HEK293 (cell line): Measurements from ENCODE around the gene ERGIC1.

Experiments
- PRDM10 ChIP-seq: fragments of 450-650 bp; formaldehyde crosslinking; IDR thresholded peaks from 2 replicates; pipeline ENCODE4 v1.5.1; 2016; ENCODE audit warnings: missing biosample characterization, missing genetic modification characterization
- TCF7L2 ChIP-seq: IDR thresholded peaks from 2 replicates; pipeline ENCODE4 v1.6.1; 2011; ENCODE audit warnings: low read depth, mild to moderate bottlenecking, inconsistent platforms, low read length, moderate library complexity, borderline replicate concordance
- YY1 ChIP-seq: fragments of 450-650 bp; formaldehyde crosslinking; IDR thresholded peaks from 2 replicates; pipeline ENCODE4 v1.5.1; 2018; ENCODE audit warnings: missing biosample characterization, missing genetic modification characterization
- ZBTB21 ChIP-seq: fragments of 450-650 bp; formaldehyde crosslinking; IDR thresholded peaks from 2 replicates; pipeline ENCODE4 v1.5.1; 2017; ENCODE audit warnings: missing biosample characterization, missing genetic modification characterization
- ZNF274 ChIP-seq, 2 experiments: fragments of 200-500 bp in 1 of 2; fragments of 450-650 bp in 1 of 2; sonication (Bioruptor generic) in 1 of 2; formaldehyde crosslinking in 1 of 2; IDR thresholded peaks; 2 replicates each; pipeline versions ENCODE4 v1.5.1 to v1.6.1; 2014 to 2016; ENCODE audit warnings: borderline replicate concordance in 1 of 2, inconsistent platforms in 1 of 2, low read length in 1 of 2, missing biosample characterization in 1 of 2, missing genetic modification characterization in 1 of 2
- TF ChIP-seq, protein P1 (sequence below): fragments of 450-650 bp; formaldehyde crosslinking; IDR thresholded peaks from 2 replicates; pipeline ENCODE4 v1.5.1; 2016; ENCODE audit warnings: missing biosample characterization, missing genetic modification characterization
- TF ChIP-seq, protein P2 (sequence below): fragments of 450-650 bp; formaldehyde crosslinking; IDR thresholded peaks from 2 replicates; pipeline ENCODE4 v1.5.1; 2016; ENCODE audit warnings: missing biosample characterization, missing genetic modification characterization, low read depth
- TF ChIP-seq, protein P3 (sequence below): fragments of 450-650 bp; formaldehyde crosslinking; conservative IDR thresholded peaks from 2 replicates; pipeline ENCODE4 v1.5.1; 2016; ENCODE audit warnings: low read depth, missing biosample characterization, missing genetic modification characterization

DNA sequence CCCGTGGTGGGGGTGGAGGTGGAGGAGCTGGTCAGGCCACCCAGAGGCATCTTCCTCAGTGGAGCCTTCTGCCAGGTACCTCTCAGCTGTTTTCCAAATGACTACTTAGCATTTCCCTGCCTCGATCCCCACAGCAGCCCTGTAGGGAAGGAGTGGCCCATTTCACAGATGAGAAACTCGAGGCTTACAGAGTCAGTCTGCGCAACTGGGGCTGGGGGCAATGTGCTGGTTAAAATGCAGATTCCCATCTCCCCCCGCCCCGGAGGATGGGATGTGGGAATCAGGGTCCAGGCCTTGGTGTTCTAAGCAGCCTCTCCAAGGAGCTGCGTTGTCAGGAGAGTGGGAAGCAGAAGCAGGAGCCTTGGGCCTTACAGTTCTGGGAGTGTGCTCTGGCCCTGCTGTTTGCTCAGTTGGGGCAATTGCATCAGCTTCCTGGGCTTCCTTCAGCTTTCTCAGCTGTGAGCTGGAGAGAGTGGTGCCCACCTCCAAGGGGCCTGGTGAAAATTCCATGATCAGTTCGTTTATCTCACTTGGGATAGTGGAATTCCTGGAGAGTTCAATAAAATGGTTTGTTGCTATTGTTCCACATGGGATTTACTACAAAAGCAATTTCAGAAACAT lies 19.4 kb downstream of the ERGIC1 start:
- TF ChIP-seq ZBTB21 (tag by site-specific recombination), result no peak
- TF ChIP-seq, protein P1, sequence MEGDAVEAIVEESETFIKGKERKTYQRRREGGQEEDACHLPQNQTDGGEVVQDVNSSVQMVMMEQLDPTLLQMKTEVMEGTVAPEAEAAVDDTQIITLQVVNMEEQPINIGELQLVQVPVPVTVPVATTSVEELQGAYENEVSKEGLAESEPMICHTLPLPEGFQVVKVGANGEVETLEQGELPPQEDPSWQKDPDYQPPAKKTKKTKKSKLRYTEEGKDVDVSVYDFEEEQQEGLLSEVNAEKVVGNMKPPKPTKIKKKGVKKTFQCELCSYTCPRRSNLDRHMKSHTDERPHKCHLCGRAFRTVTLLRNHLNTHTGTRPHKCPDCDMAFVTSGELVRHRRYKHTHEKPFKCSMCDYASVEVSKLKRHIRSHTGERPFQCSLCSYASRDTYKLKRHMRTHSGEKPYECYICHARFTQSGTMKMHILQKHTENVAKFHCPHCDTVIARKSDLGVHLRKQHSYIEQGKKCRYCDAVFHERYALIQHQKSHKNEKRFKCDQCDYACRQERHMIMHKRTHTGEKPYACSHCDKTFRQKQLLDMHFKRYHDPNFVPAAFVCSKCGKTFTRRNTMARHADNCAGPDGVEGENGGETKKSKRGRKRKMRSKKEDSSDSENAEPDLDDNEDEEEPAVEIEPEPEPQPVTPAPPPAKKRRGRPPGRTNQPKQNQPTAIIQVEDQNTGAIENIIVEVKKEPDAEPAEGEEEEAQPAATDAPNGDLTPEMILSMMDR (tag by site-specific recombination), result no peak
- no peak for TF ChIP-seq YY1 (tag by site-specific recombination)
- TF ChIP-seq, protein P2, sequence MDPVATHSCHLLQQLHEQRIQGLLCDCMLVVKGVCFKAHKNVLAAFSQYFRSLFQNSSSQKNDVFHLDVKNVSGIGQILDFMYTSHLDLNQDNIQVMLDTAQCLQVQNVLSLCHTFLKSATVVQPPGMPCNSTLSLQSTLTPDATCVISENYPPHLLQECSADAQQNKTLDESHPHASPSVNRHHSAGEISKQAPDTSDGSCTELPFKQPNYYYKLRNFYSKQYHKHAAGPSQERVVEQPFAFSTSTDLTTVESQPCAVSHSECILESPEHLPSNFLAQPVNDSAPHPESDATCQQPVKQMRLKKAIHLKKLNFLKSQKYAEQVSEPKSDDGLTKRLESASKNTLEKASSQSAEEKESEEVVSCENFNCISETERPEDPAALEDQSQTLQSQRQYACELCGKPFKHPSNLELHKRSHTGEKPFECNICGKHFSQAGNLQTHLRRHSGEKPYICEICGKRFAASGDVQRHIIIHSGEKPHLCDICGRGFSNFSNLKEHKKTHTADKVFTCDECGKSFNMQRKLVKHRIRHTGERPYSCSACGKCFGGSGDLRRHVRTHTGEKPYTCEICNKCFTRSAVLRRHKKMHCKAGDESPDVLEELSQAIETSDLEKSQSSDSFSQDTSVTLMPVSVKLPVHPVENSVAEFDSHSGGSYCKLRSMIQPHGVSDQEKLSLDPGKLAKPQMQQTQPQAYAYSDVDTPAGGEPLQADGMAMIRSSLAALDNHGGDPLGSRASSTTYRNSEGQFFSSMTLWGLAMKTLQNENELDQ, result no peak
- no peak for TF ChIP-seq PRDM10 (tag by site-specific recombination)
- TF ChIP-seq TCF7L2, result no peak
- TF ChIP-seq, protein P3, sequence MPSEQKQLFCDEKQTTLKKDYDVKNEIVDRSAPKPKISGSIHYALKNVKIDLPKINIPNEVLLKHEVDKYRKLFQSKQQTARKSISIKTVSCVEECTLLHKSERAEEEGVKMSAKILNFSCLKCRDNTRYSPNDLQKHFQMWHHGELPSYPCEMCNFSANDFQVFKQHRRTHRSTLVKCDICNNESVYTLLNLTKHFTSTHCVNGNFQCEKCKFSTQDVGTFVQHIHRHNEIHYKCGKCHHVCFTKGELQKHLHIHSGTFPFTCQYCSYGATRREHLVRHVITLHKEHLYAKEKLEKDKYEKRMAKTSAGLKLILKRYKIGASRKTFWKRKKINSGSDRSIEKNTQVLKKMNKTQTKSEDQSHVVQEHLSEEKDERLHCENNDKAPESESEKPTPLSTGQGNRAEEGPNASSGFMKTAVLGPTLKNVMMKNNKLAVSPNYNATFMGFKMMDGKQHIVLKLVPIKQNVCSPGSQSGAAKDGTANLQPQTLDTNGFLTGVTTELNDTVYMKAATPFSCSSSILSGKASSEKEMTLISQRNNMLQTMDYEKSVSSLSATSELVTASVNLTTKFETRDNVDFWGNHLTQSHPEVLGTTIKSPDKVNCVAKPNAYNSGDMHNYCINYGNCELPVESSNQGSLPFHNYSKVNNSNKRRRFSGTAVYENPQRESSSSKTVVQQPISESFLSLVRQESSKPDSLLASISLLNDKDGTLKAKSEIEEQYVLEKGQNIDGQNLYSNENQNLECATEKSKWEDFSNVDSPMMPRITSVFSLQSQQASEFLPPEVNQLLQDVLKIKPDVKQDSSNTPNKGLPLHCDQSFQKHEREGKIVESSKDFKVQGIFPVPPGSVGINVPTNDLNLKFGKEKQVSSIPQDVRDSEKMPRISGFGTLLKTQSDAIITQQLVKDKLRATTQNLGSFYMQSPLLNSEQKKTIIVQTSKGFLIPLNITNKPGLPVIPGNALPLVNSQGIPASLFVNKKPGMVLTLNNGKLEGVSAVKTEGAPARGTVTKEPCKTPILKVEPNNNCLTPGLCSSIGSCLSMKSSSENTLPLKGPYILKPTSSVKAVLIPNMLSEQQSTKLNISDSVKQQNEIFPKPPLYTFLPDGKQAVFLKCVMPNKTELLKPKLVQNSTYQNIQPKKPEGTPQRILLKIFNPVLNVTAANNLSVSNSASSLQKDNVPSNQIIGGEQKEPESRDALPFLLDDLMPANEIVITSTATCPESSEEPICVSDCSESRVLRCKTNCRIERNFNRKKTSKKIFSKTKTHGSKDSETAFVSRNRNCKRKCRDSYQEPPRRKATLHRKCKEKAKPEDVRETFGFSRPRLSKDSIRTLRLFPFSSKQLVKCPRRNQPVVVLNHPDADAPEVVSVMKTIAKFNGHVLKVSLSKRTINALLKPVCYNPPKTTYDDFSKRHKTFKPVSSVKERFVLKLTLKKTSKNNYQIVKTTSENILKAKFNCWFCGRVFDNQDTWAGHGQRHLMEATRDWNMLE (tag by site-specific recombination), result no peak
- TF ChIP-seq ZNF274 (IDR thresholded peaks at IDR 0.05; ENCODE audit: low read length), result no peak
- TF ChIP-seq ZNF274 (tag by site-specific recombination; IDR thresholded peaks at IDR 0.05; ENCODE audit: borderline replicate concordance), result no peak
